AG10803 (cell line): ENCODE results near the gene THSD7A.

Experiments
- DNase-seq: peaks from one replicate; pipeline ENCODE4 v3.0.0; 2010; ENCODE audit warnings: low read depth
- H3K4me3 ChIP-seq: 2 replicates; pipeline ENCODE4 v1.5.1; 2011; ENCODE audit warnings: mild to moderate bottlenecking, low read length, control low read depth
- CTCF ChIP-seq: conservative IDR thresholded peaks from 2 replicates; pipeline ENCODE4 v1.5.1; 2011; ENCODE audit warnings: mild to moderate bottlenecking, low read length, control low read depth, inconsistent platforms

The THSD7A gene

GRCh38 chr7:11591943-11592342 lies 240.1 kb downstream of the THSD7A start:
- no peak for DNase-seq
- TF ChIP-seq CTCF, result no peak
- no peak overlapping the region for H3K4me3 ChIP-seq

GRCh38 chr7:11591055-11591633 lies 240.9 kb downstream of the THSD7A start:
- H3K4me3 ChIP-seq, result no peak overlapping the region
- DNase-seq, result no peak
- TF ChIP-seq CTCF, result no peak

- TF ChIP-seq CTCF, result no peak
- no peak for DNase-seq
- no peak overlapping the region for H3K4me3 ChIP-seq
These were observed 242.7 kb downstream of the THSD7A start for GRCh38 chr7:11589251-11589650.

GRCh38 chr7:11587814-11588213 lies 244.2 kb downstream of the THSD7A start:
- TF ChIP-seq CTCF, result no peak
- H3K4me3 ChIP-seq, result no peak overlapping the region
- no peak for DNase-seq

- TF ChIP-seq CTCF, result no peak
- H3K4me3 ChIP-seq, result no peak overlapping the region
- no peak for DNase-seq
These were observed 244.9 kb downstream of the THSD7A start for GRCh38 chr7:11587048-11587447.

GRCh38 chr7:11584406-11585031 lies 247.5 kb downstream of the THSD7A start:
- H3K4me3 ChIP-seq, result no peak overlapping the region
- no peak for DNase-seq
- TF ChIP-seq CTCF, result no peak

- TF ChIP-seq CTCF, result no peak
- H3K4me3 ChIP-seq, result no peak overlapping the region
- no peak for DNase-seq
These were observed 252.9 kb downstream of the THSD7A start for GRCh38 chr7:11579141-11579540.
